Activated CD8-positive, alpha-beta memory T cell treated with anti-CD3 and anti-CD28 coated beads for 24 hours (primary cell): ENCODE results near the gene FOXS1.

Experiments
- DNase-seq: peaks from one replicate; pipeline ENCODE4 v3.0.0-alpha.2; 2020

Gene FOXS1

GRCh38 chr20:31860390-31861134 lies 15.2 kb upstream of the FOXS1 start:
- no peak for DNase-seq

DNA sequence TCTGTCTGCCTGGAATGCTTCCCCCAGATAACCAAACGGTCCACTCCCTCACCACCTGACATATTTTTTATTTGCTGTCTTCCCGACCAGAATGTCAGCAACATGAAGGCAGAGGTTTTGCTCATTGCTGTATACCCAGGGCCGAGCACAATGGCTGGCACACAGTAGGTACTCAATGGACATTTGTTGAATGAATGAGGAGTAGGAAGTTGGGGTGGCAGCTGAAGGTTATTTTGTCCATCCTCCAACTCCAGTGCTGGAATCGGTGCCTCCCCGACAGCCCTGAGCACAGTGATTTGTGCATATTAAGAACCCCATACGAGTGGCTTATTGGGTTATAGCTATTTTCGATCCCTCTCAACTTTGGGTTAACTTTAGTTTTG lies 14.6 kb upstream of the FOXS1 start:
- DNase-seq: no peak

DNA sequence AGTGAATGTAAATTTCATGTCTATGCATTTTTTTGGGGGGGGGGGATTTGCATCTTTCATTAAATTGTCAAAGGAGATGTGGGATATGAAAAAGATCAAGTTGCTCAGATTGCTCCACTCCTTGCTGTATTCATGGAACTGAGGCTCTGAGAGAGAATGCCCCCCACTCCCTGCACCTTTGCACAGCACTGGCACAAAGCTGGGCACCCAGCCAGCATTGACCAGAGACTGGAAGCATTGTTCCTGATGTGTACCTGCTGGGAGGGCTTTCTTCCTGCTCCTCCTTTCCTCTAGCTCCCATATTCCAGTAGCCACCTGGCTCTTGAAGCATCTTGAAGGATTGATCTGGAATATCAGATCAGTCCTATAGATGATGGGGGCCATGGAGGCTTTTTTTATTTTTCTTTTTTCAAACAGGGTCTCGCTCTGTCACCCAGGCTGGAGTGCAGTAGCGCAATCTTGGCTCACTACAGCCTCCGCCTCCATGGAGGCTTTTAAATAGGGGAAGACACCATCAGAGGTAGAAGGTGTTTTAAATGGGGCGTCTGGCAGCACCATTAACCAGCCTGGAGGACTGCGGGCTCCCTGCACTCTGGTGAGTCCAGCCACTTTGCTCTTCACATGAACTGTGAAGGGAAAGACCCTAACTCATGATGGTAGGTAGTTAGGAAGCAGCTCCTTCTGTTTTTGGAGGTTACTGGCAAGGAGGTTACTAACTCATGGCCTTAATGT lies 14.0 kb upstream of the FOXS1 start:
- DNase-seq: no peak

- DNase-seq: no peak
Observed at GRCh38 chr20:31858760-31859083, 13.3 kb upstream of the FOXS1 start.

- no peak for DNase-seq
Observed at GRCh38 chr20:31857861-31858759, 12.7 kb upstream of the FOXS1 start.

GRCh38 chr20:31856516-31856915 lies 11.1 kb upstream of the FOXS1 start:
- DNase-seq: no peak

GRCh38 chr20:31853481-31853880 lies 8.1 kb upstream of the FOXS1 start:
- no peak for DNase-seq

GRCh38 chr20:31851240-31851955 lies 6.0 kb upstream of the FOXS1 start:
- no peak for DNase-seq

- no peak for DNase-seq
Observed at GRCh38 chr20:31849306-31849930, 4.0 kb upstream of the FOXS1 start.

- no peak for DNase-seq
Observed at GRCh38 chr20:31848088-31848999, 2.9 kb upstream of the FOXS1 start.

DNA sequence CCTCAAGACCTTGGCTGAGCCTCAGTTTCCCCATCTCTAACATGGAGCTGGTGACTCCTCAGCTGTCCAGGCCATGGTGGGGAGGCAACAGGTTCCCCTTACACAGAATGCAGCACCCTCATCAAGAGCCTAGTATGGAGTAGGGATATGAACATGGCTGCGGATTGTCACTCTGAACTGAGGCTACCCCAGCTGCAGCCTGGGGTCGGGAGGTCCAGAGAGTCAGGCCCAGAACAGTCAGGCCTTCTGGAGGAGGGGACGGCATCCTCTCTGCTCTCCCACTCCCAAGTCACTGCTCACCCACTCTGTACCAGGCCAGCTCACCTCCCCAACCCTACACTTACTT lies 1.4 kb upstream of the FOXS1 start:
- no peak for DNase-seq

DNA sequence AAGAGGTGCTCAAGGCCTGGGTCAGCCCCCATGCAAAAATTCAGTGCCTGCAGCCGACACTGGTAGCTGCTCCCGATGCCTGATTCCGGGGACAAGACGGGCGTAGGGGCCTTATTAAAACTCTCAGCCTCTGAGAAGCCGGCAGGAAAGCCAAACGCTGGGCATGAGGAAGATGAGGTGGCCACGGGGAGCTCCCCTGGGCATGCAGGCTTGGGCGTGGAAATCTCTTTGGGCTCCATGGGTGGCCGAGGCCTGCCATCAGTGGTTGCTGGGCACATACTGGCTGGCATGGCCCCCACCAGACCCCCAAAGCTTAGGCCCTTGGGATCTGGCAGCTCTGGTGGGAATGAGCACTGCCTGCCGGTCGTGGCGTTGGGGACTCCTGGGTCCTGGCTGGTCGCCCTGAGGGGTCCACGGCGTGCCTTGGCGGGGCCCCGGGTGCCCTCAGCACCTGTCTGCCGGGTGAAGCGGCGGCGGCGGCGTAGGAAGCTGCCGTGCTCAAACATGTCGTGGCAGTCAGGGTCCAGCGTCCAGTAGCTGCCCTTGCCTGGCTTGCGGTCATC lies 586 bp downstream of the FOXS1 start:
- no peak for DNase-seq

DNA sequence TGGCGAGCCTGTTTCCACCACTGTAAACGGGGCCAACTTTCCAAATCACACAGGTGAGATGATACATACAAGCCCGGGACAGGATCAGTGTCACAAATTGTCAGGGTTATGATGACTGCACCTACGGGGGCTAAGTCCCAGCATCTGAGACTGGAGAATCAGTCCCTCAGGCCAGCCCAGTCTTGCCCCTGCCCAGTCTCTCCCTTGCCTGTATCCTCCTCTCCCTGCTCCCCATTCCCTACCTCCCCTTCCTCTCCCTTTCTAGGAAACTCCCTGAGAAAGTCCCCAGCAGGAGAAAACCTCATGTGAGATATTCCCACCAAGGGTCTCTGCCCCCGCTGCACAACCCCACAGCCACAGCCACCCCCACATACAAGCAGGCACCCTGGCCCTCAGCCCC lies 1.5 kb downstream of the FOXS1 start:
- DNase-seq: no peak

DNA sequence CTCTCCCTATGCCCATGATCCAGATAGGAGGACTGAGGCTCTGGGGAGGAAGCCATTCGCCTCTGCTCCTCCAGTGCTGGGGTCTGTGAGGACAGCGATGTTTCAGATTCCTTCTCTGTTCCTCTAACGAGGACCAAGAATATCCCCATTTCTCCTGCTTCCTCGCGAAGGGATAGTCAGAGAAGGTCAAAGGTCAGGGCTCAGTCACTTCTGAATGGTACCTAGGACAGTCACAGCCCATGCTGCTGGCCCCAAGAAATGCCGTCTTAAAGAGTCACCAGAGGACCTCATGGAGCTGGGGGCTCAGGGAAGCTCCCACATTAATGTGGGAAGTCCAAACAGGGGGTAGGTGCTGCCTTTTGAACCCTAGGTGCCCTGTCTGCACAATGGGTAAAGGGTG lies 2.1 kb downstream of the FOXS1 start:
- no peak for DNase-seq

GRCh38 chr20:31842471-31843157 lies 2.8 kb downstream of the FOXS1 start:
- DNase-seq: no peak

DNA sequence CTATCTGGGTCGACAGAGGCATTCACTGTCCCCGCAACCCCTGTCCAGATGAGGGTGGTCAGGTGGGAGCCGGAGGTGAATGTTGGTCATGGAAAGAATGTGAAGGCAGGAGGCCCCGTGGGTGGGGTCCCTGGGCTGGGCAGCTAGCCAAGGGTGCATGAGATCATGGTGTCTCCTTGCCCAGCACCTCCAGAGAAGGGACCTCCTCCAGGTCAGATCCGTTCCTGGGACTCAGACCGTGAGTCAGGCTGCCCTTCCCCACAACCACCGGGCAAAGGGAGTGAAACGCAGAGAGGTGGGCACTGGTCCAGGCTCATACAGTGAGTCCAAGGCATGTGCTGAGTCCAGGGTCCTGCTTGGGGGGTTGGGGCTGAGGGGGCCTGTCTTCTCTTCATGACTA lies 3.5 kb downstream of the FOXS1 start:
- DNase-seq: no peak

DNA sequence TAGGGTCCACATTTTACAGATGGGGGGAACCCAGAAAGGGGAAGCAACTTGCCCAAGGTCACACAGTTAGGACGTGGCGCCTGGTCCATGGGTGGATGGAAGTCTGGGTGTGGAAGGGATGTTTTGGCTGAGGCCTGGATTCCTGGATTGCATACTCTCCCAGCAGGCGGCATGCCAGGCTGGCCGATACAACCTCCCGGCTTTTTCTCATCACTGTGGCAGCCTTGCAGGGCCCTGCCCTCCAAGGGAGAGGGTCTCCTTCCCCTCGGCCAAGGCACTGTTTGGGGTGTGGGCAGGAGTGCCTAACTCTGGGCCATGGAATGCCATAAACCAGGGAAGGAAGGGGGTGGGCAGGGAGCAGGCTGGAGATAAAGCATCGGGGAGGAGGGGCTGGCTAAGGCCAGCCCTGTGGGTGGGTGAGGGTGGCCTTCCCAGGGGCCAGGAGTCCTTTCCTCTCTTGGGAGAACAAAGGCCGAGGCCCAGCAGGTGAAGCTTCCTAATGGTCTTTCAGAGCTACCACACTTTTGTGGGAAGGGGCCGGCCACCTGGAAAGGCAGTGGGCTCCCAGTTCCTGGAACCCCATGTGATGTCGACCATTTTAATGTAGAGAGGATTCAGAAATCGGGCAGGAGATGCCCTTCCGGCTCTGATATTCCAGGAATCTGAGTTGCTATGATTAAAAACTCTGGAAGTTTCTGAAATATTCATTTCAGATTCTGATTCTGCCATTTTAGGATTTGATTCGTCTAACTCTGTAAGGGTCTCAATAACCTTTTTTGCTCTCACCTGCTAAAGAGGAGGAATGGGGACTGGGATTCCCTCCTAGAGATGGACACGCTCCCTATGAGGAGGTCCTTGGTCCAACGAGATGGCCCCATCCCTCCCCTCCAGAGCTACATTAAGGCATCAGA lies 4.2 kb downstream of the FOXS1 start:
- no peak for DNase-seq

- no peak for DNase-seq
Observed at GRCh38 chr20:31839782-31840487, 5.5 kb downstream of the FOXS1 start.
